MM.1S (cell line): ENCODE results near the gene OR8B4.
"Not testable (repeated sequence)": the region's sequence is repeated elsewhere in the genome, so short reads cannot be mapped to it uniquely, and the experiment has no call there.

ENCODE experiments used
- DNase-seq: peaks from one replicate; pipeline ENCODE4 v3.0.0-alpha.2; 2015
- H2AFZ ChIP-seq: fragments of 300-600 bp; sonication (generic); 2 replicates; pipeline ENCODE4 v1.6.0; 2016; ENCODE audit warnings: antibody characterized with exemption, low read length
- H3F3A ChIP-seq: fragments of 300-600 bp; sonication (generic); 2 replicates; pipeline ENCODE4 v1.6.1; 2016; ENCODE audit warnings: mild to moderate bottlenecking, antibody characterized with exemption, low read length, moderate library complexity, mixed read lengths; ENCODE audit not compliant: insufficient read depth
- H3K27ac ChIP-seq: fragments of 300-600 bp; sonication (generic); 2 replicates; pipeline ENCODE4 v1.5.1; 2016; ENCODE audit warnings: mild to moderate bottlenecking, low read length
- H3K27me3 ChIP-seq: fragments of 300-600 bp; sonication (generic); replicated peaks from 2 replicates; pipeline ENCODE4 v1.6.0; 2016; ENCODE audit warnings: low read length; ENCODE audit not compliant: insufficient read depth
- H3K36me3 ChIP-seq: fragments of 300-600 bp; sonication (generic); replicated peaks from 2 replicates; pipeline ENCODE4 v1.6.1; 2016; ENCODE audit warnings: mild to moderate bottlenecking, low read length, mixed read lengths; ENCODE audit not compliant: insufficient read depth
- H3K4me1 ChIP-seq: fragments of 300-600 bp; sonication (generic); 2 replicates; pipeline ENCODE4 v1.6.1; 2016; ENCODE audit warnings: low read length, mixed read lengths
- H3K4me2 ChIP-seq: fragments of 300-600 bp; sonication (generic); 2 replicates; pipeline ENCODE4 v1.6.0; 2016; ENCODE audit warnings: low read depth, low read length
- H3K4me3 ChIP-seq: fragments of 300-600 bp; sonication (generic); 2 replicates; pipeline ENCODE4 v1.5.1; 2016; ENCODE audit warnings: low read length, mixed read lengths
- H3K79me2 ChIP-seq: fragments of 300-600 bp; sonication (generic); 2 replicates; pipeline ENCODE4 v1.6.1; 2016; ENCODE audit warnings: mixed run types, low read length, mixed read lengths
- H3K9ac ChIP-seq: fragments of 300-600 bp; sonication (generic); 2 replicates; pipeline ENCODE4 v1.6.1; 2016; ENCODE audit warnings: low read length, mixed read lengths
- H3K9me2 ChIP-seq: fragments of 300-600 bp; sonication (generic); replicated peaks from 2 replicates; pipeline ENCODE4 v1.6.1; 2016; ENCODE audit warnings: mild to moderate bottlenecking, low read length, mixed read lengths; ENCODE audit not compliant: insufficient read depth
- H3K9me3 ChIP-seq: fragments of 300-600 bp; sonication (generic); replicated peaks from 2 replicates; pipeline ENCODE4 v1.6.1; 2016; ENCODE audit warnings: mild to moderate bottlenecking, low read length, mixed read lengths; ENCODE audit not compliant: insufficient read depth
- H4K20me1 ChIP-seq: fragments of 300-600 bp; sonication (generic); 2 replicates; pipeline ENCODE4 v1.6.1; 2016; ENCODE audit warnings: mild to moderate bottlenecking, low read length, moderate library complexity, mixed read lengths; ENCODE audit not compliant: insufficient read depth
- CTCF ChIP-seq: fragments of 300-600 bp; sonication (generic); IDR thresholded peaks from 2 replicates; pipeline ENCODE4 v1.5.1; 2016; ENCODE audit warnings: antibody characterized with exemption, low read length, mixed read lengths
- EZH2 ChIP-seq: fragments of 300-600 bp; sonication (generic); optimal IDR thresholded peaks from 2 replicates; pipeline ENCODE3; 2017; ENCODE audit warnings: low read depth, mild to moderate bottlenecking, antibody characterized with exemption, low read length, mixed read lengths
- EZH2phosphoT487 ChIP-seq: fragments of 300-600 bp; sonication (generic); IDR thresholded peaks from 2 replicates; pipeline ENCODE4 v1.6.1; 2018; ENCODE audit warnings: antibody characterized with exemption, low read length

OR8B4 gene

DNA sequence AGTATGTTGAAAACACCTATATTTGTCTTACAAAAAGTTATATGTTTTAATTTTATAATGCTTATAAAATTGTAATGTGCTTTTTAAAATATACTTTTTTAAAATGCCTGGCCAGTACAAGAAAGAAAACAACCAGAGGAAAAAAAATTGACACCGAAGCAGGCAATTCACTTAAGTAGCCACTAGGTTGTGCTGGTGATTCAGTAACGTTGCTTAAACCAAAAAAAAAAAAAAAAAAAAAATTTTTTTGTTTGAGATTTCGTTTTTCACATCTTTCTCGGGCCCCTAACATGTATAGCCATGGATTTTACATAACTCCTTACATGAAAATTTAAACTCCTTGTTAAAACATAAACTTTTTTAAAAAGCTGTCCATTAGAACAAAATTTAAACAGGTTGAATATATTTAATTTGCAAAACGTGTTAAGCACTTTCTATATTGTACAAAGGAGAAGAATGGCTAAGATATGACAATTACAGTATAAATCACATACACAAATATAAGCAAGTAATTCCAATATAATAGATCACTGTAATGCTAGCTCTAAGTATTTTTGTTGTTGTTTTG is 9.2 kb downstream of the OR8B4 start:
- Histone ChIP-seq H3K36me3 (no peaks in the 10 kb centered on the region), H3K9me2 (no peaks in the 10 kb centered on the region), H3F3A (no peaks in the 10 kb centered on the region), H2AFZ (no peak overlapping the region), H3K9ac (no peak overlapping the region), H3K9me3 (no peaks in the 10 kb centered on the region), H4K20me1 (no peaks in the 10 kb centered on the region), H3K27me3 (no peaks in the 10 kb centered on the region), H3K4me1 (no peaks in the 10 kb centered on the region), H3K4me2 (peak overlapping the region; percentile 7; the same call in 1 of the 2 replicates), H3K27ac (no peak overlapping the region), H3K4me3 (no peak overlapping the region), H3K79me2 (no peaks in the 10 kb centered on the region)
- no peak for TF ChIP-seq EZH2
- peak; percentile 56 for TF ChIP-seq CTCF
- peak; percentile 55 for DNase-seq

DNA sequence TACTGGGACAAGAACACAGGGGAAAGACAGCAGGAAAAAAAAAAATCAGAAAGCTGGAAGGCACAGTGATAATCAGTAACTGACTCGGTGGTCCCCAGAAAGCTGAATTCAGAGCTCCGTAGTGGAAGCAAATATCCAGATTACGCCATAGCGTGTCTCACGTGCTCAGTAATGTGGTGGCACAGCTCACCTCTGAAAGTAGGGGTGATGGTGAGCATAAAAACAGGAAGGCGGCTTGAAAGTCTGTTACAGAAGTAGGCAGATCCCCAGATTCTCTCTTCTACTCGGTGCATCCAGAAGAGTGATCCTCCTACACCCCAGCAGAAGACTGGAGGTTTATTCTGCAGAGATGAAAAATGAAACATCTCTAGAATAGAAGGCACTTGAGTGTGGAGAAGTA is 14.8 kb downstream of the OR8B4 start:
- no peaks in the 10 kb centered on the region for H3K27me3 ChIP-seq
- H4K20me1 ChIP-seq = no peaks in the 10 kb centered on the region
- no peak overlapping the region for H3K4me3 ChIP-seq
- H3K79me2 ChIP-seq = no peaks in the 10 kb centered on the region
- H3K9me3 ChIP-seq = no peaks in the 10 kb centered on the region
- H3K4me2 ChIP-seq = no peak overlapping the region
- no peaks in the 10 kb centered on the region for H3K9me2 ChIP-seq
- no peak overlapping the region for H3K27ac ChIP-seq
- no peak overlapping the region for H2AFZ ChIP-seq
- DNase-seq = no peak
- no peak overlapping the region for H3K9ac ChIP-seq
- no peak for TF ChIP-seq CTCF
- no peak for TF ChIP-seq EZH2
- TF ChIP-seq EZH2phosphoT487 = no peak
- H3F3A ChIP-seq = no peaks in the 10 kb centered on the region
- H3K36me3 ChIP-seq = no peaks in the 10 kb centered on the region
- no peaks in the 10 kb centered on the region for H3K4me1 ChIP-seq

DNA sequence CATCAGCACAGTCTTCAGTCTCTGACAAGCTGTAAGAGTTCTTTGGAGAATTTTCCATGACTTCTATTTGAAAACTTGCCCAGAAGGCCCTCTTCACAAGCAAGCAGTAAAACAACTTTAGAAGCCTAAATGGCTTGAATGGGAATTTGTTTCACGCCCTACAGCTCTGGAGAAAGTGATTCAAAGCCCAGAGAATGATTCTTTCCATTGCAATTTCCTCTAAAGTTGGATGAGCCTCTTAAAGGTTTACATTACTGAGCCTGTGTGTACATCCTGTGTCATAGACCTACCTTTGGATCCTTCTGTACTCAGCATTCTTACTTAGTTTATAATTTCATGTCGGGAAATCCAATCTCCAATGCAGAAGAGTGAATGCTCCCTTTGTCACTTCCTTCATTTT is 19.1 kb downstream of the OR8B4 start:
- H3K9ac ChIP-seq = no peak overlapping the region
- no peak for TF ChIP-seq EZH2phosphoT487
- no peak for TF ChIP-seq CTCF
- no peak for TF ChIP-seq EZH2
- H3F3A ChIP-seq = no peaks in the 10 kb centered on the region
- no peaks in the 10 kb centered on the region for H3K4me1 ChIP-seq
- H2AFZ ChIP-seq = no peak overlapping the region
- H3K79me2 ChIP-seq = no peaks in the 10 kb centered on the region
- H4K20me1 ChIP-seq = no peaks in the 10 kb centered on the region
- no peak overlapping the region for H3K27ac ChIP-seq
- no peak overlapping the region for H3K4me2 ChIP-seq
- no peaks in the 10 kb centered on the region for H3K9me2 ChIP-seq
- no peaks in the 10 kb centered on the region for H3K9me3 ChIP-seq
- H3K27me3 ChIP-seq = no peaks in the 10 kb centered on the region
- no peak for DNase-seq
- H3K4me3 ChIP-seq = no peak overlapping the region
- no peaks in the 10 kb centered on the region for H3K36me3 ChIP-seq

- not testable (repeated sequence) for H3K4me3 ChIP-seq, H3K9me3 ChIP-seq, H3K4me1 ChIP-seq, H2AFZ ChIP-seq, H3F3A ChIP-seq, H3K9me2 ChIP-seq, H3K79me2 ChIP-seq, H3K27ac ChIP-seq, H3K4me2 ChIP-seq, H3K27me3 ChIP-seq, H4K20me1 ChIP-seq, H3K36me3 ChIP-seq, DNase-seq, H3K9ac ChIP-seq
Measured at GRCh38 chr11:124403186-124403585, 21.5 kb downstream of the OR8B4 start.
